NB4 (cell line): ENCODE measurements around the gene KAT7.

ENCODE experiments used
- DNase-seq: peaks from one replicate; pipeline ENCODE4 v3.0.0; 2010; ENCODE audit warnings: low read depth
- H3K4me3 ChIP-seq: one replicate; pipeline ENCODE4 v1.5.1; 2011; ENCODE audit warnings: mild to moderate bottlenecking, low read depth, low read length, moderate library complexity
- CTCF ChIP-seq: IDR thresholded peaks from one replicate; pipeline ENCODE4 v1.5.1; 2012; ENCODE audit warnings: low read depth, low read length
- MYC ChIP-seq: IDR thresholded peaks from 2 replicates; pipeline ENCODE4 v1.6.1; 2011; ENCODE audit warnings: low read depth, low read length
- POLR2A ChIP-seq: IDR thresholded peaks from 2 replicates; pipeline ENCODE4 v1.6.1; 2011; ENCODE audit warnings: mild to moderate bottlenecking; ENCODE audit not compliant: insufficient read length; ENCODE audit errors: extremely low read depth
- TF ChIP-seq, protein P1 (sequence below): IDR thresholded peaks from 2 replicates; pipeline ENCODE4 v1.6.1; 2011; ENCODE audit warnings: low read depth, low read length

KAT7 gene

GRCh38 chr17:49793309-49793708 is 4.8 kb downstream of the KAT7 start:
- H3K4me3 ChIP-seq: peak overlapping the region; percentile 5
- no peak for DNase-seq
- no peak for TF ChIP-seq CTCF
- TF ChIP-seq POLR2A: no peak
- TF ChIP-seq MYC: no peak
- TF ChIP-seq, protein P1, sequence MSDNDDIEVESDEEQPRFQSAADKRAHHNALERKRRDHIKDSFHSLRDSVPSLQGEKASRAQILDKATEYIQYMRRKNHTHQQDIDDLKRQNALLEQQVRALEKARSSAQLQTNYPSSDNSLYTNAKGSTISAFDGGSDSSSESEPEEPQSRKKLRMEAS: no peak

DNA sequence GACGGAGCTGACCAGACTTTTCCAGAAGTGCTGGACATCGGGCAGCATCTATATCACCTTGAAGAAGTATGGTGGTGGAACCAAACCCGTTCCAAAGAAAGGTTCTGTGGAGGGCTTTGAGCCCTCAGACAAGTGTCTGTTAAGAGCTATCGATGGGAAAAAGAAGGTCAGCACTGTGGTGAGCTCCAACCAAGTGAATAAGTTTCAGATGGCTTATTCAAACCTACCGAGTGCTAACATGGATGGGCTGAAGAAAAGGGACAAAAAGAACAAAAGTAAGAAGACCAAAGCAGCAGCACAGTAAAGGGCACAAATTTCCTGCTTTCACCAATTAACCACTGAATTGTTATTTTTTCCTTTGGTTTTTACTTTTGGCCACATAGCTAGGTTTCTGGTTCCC is 6.9 kb downstream of the KAT7 start:
- no peak for TF ChIP-seq POLR2A
- TF ChIP-seq, protein P1: no peak
- TF ChIP-seq CTCF: no peak
- no peak for TF ChIP-seq MYC
- DNase-seq: no peak
- no peak overlapping the region for H3K4me3 ChIP-seq

GRCh38 chr17:49798182-49798581 is 9.7 kb downstream of the KAT7 start:
- no peak overlapping the region for H3K4me3 ChIP-seq
- no peak for DNase-seq
- TF ChIP-seq, protein P1: no peak
- no peak for TF ChIP-seq MYC
- no peak for TF ChIP-seq POLR2A
- no peak for TF ChIP-seq CTCF

- no peak overlapping the region for H3K4me3 ChIP-seq
- no peak for TF ChIP-seq MYC
- DNase-seq: no peak
Observed at GRCh38 chr17:49798738-49799137, 10.3 kb downstream of the KAT7 start.

GRCh38 chr17:49809056-49809455 is 20.6 kb downstream of the KAT7 start:
- no peak overlapping the region for H3K4me3 ChIP-seq
- TF ChIP-seq CTCF (no peak), MYC (no peak), POLR2A (no peak)
- TF ChIP-seq, protein P1: no peak
- no peak for DNase-seq

DNA sequence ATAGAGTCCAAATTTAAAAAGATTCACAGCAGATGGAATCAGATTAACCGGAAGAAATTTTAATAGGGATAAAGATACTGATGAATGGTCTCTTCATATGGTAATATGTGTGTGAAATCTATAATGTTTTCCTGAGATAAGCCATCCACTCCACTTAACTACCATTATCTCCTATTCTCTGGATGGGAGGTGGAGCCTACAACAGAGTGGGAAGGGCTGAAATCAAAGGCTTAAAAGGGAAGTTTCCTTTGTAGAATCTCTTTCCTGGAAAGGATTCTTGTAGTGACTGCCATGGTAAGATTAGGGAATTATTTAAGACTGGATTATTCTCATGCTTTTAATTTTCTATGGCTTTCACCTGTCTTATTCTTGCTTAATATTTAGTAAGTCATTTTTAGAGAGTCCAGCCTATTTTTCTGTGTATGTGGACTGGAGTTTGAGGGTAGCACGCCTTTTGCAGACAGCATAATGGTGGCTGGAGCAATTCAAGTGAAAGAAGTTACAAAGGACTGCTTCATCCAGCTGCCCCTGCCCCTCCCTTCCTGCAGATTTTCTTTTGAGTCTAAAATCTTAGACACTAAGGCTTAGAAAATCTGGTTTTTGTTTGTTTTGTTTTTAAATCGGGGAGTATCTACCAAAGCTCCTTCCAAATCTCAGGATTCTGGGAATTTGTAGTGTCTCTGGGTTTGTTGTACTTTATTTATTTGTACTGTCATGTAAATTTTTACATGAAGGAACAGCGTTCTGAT is 26.5 kb downstream of the KAT7 start:
- TF ChIP-seq CTCF (no peak), MYC (no peak), POLR2A (no peak)
- TF ChIP-seq, protein P1: no peak
- H3K4me3 ChIP-seq: no peak overlapping the region
- DNase-seq: no peak
